ENCODE measurements around the gene NUAK1.

The NUAK1 gene

DNA sequence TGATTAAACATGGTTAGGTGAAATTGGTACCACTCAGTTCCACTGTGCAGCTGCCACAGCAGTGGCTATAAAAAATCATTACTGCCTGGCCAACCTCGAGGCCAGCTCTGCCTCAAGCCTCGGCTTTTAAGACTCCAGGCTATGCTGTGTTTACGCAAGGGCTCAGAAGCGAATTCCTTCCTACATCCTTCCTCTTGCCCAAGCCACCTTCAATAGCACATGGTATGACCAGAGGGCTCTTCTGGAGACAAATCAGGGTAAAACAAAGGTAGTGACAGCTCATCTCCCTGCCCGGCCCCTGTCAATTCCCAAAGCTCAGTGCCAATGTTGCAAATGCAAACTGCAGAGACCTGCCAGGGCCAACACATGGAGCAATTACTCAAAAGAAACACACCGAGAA is 31.9 kb downstream of the NUAK1 start:
- no peak for DNase-seq (ENCODE audit: low read depth in 1 of 2, low spot score in 1 of 2)
- Histone ChIP-seq H3K27ac (replicated peaks) (no peak overlapping the region), H3K4me3 (replicated peaks; ENCODE audit: insufficient read depth, low read length) (no peak overlapping the region), H3K27me3 (ENCODE audit: insufficient read depth, poor library complexity, severe bottlenecking) (peaks cover 5% of the 10 kb centered on the region)
- TF ChIP-seq SPI1 (IDR thresholded peaks at IDR 0.05; ENCODE audit: borderline replicate concordance, low read depth): no peak
- TF ChIP-seq, protein P1, sequence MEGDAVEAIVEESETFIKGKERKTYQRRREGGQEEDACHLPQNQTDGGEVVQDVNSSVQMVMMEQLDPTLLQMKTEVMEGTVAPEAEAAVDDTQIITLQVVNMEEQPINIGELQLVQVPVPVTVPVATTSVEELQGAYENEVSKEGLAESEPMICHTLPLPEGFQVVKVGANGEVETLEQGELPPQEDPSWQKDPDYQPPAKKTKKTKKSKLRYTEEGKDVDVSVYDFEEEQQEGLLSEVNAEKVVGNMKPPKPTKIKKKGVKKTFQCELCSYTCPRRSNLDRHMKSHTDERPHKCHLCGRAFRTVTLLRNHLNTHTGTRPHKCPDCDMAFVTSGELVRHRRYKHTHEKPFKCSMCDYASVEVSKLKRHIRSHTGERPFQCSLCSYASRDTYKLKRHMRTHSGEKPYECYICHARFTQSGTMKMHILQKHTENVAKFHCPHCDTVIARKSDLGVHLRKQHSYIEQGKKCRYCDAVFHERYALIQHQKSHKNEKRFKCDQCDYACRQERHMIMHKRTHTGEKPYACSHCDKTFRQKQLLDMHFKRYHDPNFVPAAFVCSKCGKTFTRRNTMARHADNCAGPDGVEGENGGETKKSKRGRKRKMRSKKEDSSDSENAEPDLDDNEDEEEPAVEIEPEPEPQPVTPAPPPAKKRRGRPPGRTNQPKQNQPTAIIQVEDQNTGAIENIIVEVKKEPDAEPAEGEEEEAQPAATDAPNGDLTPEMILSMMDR (IDR thresholded peaks at IDR 0.05; ENCODE audit: insufficient read depth, low read length): no peak

DNA sequence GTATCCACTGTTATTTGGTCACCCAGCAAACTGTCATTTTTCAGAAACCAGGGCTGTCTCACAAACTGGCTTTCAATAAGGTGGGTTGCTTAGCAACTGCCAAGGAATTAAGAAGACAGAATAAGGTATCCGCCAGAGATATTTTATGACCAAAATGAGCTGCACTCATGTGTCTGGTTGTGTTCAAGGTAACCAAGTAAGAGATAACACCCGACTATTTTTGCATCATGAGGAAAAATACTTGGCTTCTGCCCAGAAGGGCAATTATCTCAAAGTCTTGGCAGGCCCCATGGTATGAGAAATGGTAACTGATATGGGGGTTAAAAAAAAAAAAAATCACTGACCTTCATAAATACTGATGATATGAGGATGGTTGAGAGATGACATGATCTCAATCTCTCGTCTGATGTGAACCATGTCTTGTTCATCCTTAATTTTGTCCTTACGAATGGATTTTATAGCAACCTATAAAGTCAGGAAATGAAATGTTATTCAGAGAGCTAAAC is 32.6 kb downstream of the NUAK1 start:
- Histone ChIP-seq H3K27ac (replicated peaks) (no peak overlapping the region), H3K4me3 (replicated peaks; ENCODE audit: insufficient read depth, low read length) (no peak overlapping the region), H3K27me3 (ENCODE audit: insufficient read depth, poor library complexity, severe bottlenecking) (peaks cover 5% of the 10 kb centered on the region)
- DNase-seq (ENCODE audit: low read depth in 1 of 2, low spot score in 1 of 2): no peak
- TF ChIP-seq, protein P1 (IDR thresholded peaks at IDR 0.05; ENCODE audit: insufficient read depth, low read length): no peak
- TF ChIP-seq POLR2AphosphoS5 (IDR thresholded peaks at IDR 0.05; ENCODE audit: low read depth): no peak

DNA sequence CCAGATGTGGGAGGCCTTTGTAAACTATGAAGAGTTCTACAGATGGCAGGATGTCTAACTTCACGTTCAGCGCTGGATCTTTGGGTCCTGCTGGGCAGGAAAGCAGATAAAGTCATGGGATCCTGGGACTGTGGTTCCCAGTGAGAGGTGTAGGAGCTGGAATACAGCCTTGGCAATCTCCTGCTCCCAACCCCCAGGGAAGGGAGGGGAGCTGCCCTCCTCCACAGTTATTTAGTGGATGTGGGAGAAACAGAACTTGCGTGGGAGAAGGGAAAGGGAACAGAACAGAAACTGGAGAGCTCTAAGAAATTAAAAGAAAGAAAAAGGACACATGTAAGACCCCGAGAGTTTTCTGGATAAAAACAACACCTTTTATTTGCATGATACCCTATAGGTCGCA is 37.0 kb downstream of the NUAK1 start:
- no peak overlapping the region for H3K4me3 ChIP-seq (replicated peaks; ENCODE audit: insufficient read depth, low read length)
- H3K27ac ChIP-seq (replicated peaks): no peak overlapping the region
- DNase-seq (ENCODE audit: low read depth in 1 of 2, low spot score in 1 of 2): no peak
- TF ChIP-seq, protein P2, sequence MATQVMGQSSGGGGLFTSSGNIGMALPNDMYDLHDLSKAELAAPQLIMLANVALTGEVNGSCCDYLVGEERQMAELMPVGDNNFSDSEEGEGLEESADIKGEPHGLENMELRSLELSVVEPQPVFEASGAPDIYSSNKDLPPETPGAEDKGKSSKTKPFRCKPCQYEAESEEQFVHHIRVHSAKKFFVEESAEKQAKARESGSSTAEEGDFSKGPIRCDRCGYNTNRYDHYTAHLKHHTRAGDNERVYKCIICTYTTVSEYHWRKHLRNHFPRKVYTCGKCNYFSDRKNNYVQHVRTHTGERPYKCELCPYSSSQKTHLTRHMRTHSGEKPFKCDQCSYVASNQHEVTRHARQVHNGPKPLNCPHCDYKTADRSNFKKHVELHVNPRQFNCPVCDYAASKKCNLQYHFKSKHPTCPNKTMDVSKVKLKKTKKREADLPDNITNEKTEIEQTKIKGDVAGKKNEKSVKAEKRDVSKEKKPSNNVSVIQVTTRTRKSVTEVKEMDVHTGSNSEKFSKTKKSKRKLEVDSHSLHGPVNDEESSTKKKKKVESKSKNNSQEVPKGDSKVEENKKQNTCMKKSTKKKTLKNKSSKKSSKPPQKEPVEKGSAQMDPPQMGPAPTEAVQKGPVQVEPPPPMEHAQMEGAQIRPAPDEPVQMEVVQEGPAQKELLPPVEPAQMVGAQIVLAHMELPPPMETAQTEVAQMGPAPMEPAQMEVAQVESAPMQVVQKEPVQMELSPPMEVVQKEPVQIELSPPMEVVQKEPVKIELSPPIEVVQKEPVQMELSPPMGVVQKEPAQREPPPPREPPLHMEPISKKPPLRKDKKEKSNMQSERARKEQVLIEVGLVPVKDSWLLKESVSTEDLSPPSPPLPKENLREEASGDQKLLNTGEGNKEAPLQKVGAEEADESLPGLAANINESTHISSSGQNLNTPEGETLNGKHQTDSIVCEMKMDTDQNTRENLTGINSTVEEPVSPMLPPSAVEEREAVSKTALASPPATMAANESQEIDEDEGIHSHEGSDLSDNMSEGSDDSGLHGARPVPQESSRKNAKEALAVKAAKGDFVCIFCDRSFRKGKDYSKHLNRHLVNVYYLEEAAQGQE (IDR thresholded peaks at IDR 0.05; ENCODE audit: insufficient replicate concordance, low read depth): no peak
- TF ChIP-seq GABPA (IDR thresholded peaks at IDR 0.05; ENCODE audit: low read depth): no peak
- TF ChIP-seq, protein P1 (IDR thresholded peaks at IDR 0.05; ENCODE audit: insufficient read depth, low read length): no peak
- TF ChIP-seq POLR2AphosphoS5 (IDR thresholded peaks at IDR 0.05; ENCODE audit: low read depth): no peak
- no peak for TF ChIP-seq SPI1 (IDR thresholded peaks at IDR 0.05; ENCODE audit: borderline replicate concordance, low read depth)
- H3K27me3 ChIP-seq (ENCODE audit: insufficient read depth, poor library complexity, severe bottlenecking): no peaks in the 10 kb centered on the region

DNA sequence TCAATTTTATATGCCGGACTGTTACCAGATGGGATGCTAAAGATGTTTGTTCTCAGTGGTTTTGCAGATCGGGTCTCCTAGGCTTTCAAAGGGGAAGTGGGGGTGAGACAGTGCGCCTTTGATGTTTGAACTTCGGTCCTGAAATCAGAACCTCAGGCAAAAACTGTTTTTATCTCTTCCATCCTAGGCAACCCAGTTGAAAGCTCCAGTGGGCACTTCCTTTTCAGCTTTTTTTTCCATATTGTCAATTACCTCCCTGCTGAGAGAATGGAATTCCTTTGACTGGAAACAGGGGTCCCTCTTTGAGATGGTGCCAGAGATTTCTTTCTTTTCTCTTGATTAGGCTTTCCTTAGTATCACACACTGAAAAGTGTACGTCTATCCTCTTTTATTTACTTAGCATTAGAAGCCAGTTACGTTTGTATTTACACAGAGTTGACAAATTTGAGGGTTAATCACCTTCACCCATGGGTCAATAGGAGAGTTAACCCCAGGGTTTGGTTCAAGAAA is 40.0 kb downstream of the NUAK1 start:
- Histone ChIP-seq H3K4me3 (replicated peaks; ENCODE audit: insufficient read depth, low read length) (no peak overlapping the region), H3K27ac (replicated peaks) (no peak overlapping the region)

More for the DNA sequence above, 40.0 kb downstream of the NUAK1 start:
- TF ChIP-seq, protein P2 (IDR thresholded peaks at IDR 0.05; ENCODE audit: insufficient replicate concordance, low read depth): no peak
- H3K27me3 ChIP-seq (ENCODE audit: insufficient read depth, poor library complexity, severe bottlenecking): no peaks in the 10 kb centered on the region
- DNase-seq (ENCODE audit: low read depth in 1 of 2, low spot score in 1 of 2): no peak
